CD4-positive, alpha-beta T cell treated with Interleukin-21 for 1 hour (primary cell): ENCODE results near the gene FGG.

ENCODE experiments used
- DNase-seq: peaks from one replicate; pipeline ENCODE4 v3.0.0-alpha.2; 2020

FGG gene

GRCh38 chr4:154584259-154584658 lies 28.2 kb downstream of the FGG start:
- no peak for DNase-seq

- DNase-seq, result no peak
Measured at GRCh38 chr4:154583677-154584076, 28.8 kb downstream of the FGG start.

- DNase-seq, result no peak
Measured at GRCh38 chr4:154583230-154583629, 29.2 kb downstream of the FGG start.

DNA sequence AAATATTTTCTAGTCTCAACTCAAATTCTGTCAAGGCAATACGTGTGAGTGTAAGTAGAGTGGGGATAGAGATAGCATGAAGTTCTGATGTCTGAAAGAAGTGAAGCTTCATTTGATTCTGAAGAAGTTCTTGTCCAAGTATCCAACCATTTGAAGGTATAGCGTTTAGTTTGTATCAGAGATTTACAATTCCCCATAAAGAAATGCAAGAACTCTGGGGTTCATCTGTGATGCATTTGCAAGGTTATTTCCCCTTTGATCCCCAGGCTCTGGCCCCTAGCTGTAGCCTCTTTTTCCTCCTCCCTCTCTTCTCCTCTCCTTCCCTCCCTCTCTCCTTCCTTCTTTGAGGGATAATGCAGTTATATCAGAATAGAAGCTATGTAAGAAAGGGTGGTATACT lies 29.7 kb downstream of the FGG start:
- DNase-seq, result no peak

DNA sequence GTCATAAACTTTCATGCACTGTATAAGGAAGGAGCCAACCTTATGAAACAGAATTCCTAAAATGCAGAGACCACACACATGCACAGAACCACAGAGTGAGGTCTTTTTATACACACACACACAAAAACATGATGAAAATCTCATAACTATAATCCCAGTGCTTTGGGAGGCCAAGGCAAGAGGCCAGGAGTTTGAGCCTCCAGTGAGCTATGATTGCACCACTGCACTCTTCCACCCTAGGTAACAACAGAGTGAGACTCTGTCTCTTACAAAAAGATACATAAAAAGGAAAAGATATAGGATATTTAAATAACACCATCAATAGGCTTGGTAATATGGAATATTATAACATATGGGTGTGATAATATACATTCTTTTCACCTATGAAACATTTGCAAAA lies 32.5 kb downstream of the FGG start:
- DNase-seq, result no peak

DNA sequence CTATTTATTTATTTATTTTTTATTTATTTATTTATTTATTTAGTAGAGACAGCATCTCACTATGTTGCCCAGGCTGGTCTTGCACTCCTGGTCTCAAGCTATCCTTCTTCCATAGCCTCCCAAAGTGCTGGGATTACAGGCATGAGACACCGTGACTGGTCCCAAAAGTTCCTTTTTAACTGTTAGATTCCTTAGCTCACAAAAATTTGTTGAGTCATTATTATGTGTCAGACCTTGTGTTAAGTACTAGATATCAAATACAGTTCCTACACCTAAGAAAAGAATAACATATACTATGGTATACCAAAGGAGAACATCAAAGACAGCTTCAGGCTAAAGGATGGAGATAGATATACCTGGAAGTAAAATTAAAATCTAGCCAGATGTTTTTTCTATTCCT lies 33.5 kb downstream of the FGG start:
- no peak for DNase-seq

DNA sequence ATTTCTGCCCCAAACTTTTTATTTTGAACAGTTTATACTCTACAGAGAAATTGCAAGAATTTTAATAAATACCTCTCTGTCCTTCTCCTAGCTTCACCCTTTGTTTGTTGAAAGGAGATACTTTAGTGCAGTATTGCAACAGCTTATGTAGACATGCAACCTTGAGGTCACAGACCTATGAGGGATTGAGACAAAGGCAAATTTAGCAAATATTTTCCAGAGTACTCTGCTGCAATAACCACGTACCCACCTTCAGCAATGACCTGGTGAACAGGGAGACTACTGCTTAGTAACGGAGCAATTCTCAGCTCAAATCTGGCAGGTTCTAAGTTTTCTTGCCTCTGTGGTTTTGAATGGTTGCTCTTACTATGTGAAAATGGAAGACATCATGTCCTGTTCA lies 35.1 kb downstream of the FGG start:
- no peak for DNase-seq

- no peak for DNase-seq
Measured at GRCh38 chr4:154574311-154574710, 38.1 kb downstream of the FGG start.

DNA sequence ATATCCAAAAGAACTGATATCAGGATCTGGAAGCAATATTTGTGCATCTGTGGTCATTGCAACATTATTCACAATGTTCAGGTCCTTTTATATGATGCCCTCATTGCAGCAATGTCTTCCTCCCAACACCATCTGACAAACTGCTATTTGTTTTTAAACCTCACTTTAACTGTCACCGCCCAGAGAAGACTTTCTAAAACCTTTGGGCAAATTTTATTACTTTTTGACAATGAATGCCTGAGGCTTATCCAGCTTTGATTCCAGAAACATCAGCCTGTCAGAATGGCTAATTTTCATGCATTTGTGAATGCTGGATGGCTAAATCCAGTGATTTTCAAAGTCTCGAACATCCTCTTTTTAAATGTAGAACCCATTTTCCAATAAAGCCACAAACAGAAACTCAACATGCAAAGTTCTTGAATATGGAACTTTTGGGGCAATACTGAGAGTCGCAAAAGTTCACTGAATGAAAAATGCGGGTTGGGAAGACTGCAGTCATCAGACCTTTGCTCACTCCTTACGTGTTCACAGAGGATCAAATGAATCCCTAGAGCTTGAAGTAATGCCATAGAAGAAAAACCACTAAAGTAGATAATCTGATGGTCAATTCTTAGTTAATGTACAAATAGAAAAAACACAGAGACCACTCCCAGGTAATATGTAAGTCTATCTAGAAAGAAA lies 39.1 kb downstream of the FGG start:
- DNase-seq, result no peak

DNA sequence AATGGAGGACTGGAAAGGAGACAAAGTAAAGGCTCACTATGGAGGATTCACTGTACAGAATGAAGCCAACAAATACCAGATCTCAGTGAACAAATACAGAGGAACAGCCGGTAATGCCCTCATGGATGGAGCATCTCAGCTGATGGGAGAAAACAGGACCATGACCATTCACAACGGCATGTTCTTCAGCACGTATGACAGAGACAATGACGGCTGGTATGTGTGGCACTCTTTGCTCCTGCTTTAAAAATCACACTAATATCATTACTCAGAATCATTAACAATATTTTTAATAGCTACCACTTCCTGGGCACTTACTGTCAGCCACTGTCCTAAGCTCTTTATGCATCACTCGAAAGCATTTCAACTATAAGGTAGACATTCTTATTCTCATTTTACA lies 42.9 kb downstream of the FGG start:
- no peak for DNase-seq

GRCh38 chr4:154569028-154569427 lies 43.4 kb downstream of the FGG start:
- DNase-seq, result no peak

DNA sequence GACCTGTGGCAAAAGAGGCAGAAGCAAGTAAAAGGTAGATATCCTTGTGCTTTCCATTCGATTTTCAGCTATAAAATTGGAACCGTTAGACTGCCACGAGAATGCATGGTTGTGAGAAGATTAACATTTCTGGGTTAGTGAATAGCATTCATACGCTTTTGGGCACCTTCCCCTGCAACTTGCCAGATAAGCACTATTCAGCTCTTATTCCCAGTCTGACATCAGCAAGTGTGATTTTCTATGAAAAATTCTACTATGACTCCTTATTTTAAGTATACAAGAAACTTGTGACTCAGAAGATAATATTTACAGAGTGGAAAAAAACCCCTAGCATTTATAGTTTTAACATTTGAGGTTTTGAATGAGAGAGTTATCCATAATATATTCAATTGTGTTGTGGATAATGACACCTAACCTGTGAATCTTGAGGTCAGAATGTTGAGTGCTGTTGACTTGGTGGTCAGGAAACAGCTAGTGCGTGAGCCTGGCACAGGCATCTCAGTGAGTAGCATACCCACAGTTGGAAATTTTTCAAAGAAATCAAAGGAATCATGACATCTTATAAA lies 45.7 kb downstream of the FGG start:
- no peak for DNase-seq

DNA sequence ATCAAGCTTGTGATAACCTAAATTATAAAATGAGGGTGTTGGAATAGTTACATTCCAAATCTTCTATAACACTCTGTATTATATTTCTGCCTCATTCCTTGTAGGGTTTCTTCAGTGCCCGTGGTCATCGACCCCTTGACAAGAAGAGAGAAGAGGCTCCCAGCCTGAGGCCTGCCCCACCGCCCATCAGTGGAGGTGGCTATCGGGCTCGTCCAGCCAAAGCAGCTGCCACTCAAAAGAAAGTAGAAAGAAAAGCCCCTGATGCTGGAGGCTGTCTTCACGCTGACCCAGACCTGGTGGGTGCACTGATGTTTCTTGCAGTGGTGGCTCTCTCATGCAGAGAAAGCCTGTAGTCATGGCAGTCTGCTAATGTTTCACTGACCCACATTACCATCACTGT lies 46.8 kb downstream of the FGG start:
- DNase-seq, result no peak

DNA sequence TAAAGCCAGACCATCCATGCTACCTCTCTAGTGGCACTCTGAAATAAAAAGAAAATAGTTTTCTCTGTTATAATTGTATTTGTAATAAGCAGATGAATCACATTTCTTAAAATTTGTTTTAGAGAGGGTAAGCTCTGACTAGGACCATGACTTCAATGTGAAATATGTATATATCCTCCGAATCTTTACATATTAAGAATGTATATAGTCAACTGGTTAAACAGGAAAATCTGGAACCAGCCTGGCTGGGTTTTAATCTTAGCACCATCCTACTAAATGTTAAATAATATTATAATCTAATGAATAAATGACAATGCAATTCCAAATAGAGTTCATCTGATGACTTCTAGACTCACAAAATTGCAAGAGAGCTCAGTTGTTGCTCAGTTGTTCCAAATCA lies 48.1 kb downstream of the FGG start:
- DNase-seq, result no peak

DNA sequence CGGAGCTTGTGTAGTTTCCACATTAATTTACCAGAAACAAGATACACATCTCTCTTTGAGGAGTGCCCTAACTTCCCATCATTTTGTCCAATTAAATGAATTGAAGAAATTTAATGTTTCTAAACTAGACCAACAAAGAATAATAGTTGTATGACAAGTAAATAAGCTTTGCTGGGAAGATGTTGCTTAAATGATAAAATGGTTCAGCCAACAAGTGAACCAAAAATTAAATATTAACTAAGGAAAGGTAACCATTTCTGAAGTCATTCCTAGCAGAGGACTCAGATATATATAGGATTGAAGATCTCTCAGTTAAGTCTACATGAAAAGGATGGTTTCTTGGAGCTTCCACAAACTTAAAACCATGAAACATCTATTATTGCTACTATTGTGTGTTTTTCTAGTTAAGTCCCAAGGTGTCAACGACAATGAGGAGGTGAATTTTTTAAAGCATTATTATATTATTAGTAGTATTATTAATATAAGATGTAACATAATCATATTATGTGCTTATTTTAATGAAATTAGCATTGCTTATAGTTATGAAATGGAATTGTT lies 49.7 kb downstream of the FGG start, which contains the start of gene FGB:
FGB (plus strand) TSS at position 315 of the 558 bp plus-strand sequence; CDS start at position 323, 8 bp downstream.
- no peak for DNase-seq

DNA sequence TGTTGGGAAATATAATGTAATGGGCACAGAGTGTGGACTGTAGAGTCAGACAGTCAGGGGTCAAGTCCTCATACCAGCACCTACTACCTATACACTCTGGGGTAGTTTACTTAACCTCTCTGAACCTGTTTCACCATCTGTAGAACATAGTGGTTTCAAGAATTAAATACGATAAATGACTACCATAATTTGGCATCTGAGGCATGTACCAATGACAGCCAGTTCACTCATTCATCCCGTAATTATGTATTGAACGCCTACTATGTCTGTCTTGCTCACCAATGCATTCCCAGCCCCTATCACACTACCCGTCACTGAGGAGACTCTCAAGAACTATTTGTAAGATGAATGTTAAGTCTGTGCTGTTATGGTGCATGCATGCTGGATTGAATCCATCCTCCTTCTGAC lies 51.6 kb downstream of the FGG start:
- DNase-seq, result no peak

- DNase-seq, result no peak
Measured at GRCh38 chr4:154560419-154560801, 52.0 kb downstream of the FGG start.

DNA sequence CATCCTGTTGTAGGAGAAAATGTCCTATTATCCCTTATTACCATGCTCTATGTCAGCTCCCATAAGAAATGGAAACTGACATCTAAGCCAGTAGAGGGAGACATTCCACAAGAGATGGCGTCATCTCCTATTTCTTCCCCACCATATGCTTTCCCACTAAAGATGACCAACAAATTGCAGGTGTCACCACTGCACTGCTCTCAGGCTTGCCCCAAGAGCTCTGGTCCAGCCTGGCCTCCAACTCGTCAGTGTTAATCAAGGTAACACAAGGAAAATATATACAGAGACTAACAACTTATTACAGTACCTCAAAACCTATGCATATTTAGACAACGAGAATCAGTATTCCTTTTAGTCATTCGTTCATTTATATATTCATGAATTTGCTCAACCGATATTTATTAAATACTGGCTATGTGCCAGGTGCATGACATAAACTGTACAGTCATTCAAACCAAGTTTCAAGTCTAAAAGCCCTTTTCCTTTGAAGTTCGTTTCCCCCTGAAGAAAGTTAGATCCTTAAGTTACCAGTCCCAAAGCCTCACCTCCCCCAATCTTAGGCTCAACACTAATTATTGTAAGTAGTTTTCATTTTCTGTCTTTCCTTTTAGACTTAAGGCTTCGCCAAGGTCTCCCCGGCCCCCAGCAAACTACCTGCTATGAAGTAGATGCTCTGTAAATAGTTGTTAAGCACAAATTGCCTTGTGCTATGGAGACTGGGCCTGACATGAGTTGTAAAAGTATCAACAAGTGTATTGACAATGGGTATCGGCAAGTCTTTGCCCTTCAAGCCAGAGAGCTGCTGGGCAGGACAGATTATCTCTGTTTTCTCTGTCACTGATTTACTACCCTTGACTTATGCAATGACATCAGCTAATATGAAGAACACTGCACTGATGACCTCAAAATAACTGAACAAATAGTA lies 52.7 kb downstream of the FGG start:
- DNase-seq, result peak; percentile 22

DNA sequence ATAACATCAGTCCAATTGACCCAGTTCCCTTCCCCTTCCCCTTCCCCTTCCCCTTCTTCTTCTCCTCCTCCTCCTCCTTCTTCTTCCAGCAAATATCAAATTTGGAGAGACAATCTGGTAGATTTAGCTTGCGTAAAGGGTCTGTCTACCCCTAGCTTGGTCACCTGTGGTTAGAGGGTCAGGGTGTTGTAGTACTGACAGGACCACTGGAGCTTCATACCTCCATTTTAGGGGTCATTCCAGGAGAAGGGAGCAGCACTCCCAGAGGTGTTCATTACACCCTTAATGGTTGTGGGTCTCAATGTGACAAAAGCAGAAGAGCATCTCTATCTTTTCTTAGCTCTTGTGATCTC lies 53.3 kb downstream of the FGG start:
- DNase-seq, result no peak
